Thyroid gland (tissue), 4 donors: ENCODE data around the gene CHN2.

Experiments
- POLR2A ChIP-seq, 2 donors: fragments of 450-650 bp; IDR thresholded peaks; one replicate each; pipeline ENCODE4 v1.6.1; 2017; ENCODE audit warnings: antibody characterized with exemption in 2 of 2, mild to moderate bottlenecking in 2 of 2, moderate library complexity in 1 of 2
- TF ChIP-seq, protein P1 (sequence below), 6 experiments: fragments of 200-600 bp in 3 of 6; fragments of 450-650 bp in 3 of 6; sonication (generic) in 3 of 6; IDR thresholded peaks; one replicate each; pipeline ENCODE4 v1.5.1; 2016 to 2019; ENCODE audit warnings: antibody characterized with exemption in 6 of 6, mild to moderate bottlenecking in 2 of 6, inconsistent platforms in 1 of 6, moderate library complexity in 1 of 6

DNA sequence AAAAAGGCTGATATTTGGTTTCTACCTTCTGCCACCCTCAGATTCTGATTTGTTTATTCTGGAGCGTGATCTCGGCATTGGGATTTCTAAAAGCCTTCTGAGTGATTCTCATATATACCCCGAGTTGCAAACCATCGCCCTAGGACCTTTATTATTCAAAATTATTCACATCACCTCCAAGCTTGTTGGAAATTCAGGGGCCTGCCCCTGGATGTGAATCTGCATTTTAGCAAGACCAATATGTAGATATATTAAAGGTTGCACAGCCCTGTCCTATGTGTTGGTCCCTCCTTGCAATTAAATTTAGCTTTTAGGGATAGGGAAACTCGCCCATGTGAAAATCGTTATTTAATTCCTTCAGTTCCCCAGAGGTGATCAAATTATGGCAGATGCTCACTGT lies 9.0 kb upstream of the CHN2 start:
- no peak for TF ChIP-seq POLR2A (IDR thresholded peaks at IDR 0.05)
- TF ChIP-seq, protein P1, sequence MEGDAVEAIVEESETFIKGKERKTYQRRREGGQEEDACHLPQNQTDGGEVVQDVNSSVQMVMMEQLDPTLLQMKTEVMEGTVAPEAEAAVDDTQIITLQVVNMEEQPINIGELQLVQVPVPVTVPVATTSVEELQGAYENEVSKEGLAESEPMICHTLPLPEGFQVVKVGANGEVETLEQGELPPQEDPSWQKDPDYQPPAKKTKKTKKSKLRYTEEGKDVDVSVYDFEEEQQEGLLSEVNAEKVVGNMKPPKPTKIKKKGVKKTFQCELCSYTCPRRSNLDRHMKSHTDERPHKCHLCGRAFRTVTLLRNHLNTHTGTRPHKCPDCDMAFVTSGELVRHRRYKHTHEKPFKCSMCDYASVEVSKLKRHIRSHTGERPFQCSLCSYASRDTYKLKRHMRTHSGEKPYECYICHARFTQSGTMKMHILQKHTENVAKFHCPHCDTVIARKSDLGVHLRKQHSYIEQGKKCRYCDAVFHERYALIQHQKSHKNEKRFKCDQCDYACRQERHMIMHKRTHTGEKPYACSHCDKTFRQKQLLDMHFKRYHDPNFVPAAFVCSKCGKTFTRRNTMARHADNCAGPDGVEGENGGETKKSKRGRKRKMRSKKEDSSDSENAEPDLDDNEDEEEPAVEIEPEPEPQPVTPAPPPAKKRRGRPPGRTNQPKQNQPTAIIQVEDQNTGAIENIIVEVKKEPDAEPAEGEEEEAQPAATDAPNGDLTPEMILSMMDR (IDR thresholded peaks at IDR 0.05): no peak
